Measurements from ENCODE around the gene TPSAB1.

- TF ChIP-seq, protein P1, sequence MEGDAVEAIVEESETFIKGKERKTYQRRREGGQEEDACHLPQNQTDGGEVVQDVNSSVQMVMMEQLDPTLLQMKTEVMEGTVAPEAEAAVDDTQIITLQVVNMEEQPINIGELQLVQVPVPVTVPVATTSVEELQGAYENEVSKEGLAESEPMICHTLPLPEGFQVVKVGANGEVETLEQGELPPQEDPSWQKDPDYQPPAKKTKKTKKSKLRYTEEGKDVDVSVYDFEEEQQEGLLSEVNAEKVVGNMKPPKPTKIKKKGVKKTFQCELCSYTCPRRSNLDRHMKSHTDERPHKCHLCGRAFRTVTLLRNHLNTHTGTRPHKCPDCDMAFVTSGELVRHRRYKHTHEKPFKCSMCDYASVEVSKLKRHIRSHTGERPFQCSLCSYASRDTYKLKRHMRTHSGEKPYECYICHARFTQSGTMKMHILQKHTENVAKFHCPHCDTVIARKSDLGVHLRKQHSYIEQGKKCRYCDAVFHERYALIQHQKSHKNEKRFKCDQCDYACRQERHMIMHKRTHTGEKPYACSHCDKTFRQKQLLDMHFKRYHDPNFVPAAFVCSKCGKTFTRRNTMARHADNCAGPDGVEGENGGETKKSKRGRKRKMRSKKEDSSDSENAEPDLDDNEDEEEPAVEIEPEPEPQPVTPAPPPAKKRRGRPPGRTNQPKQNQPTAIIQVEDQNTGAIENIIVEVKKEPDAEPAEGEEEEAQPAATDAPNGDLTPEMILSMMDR (IDR thresholded peaks at IDR 0.05) = no peak
- TF ChIP-seq POLR2A (IDR thresholded peaks at IDR 0.05) = no peak
Measured at GRCh38 chr16:1275791-1276579, 35.5 kb downstream of the TPSAB1 start.

Measured in prostate gland (tissue), 2 donors.